ENCODE measurements around the gene SELENOM.

GRCh38 chr22:31095637-31096249 lies 11.6 kb downstream of the SELENOM start:
- TF ChIP-seq EZH2phosphoT487 (IDR thresholded peaks at IDR 0.05; ENCODE audit: low read length), result no peak
- TF ChIP-seq CTCF (IDR thresholded peaks at IDR 0.05; ENCODE audit: low read length), result no peak
